Mesothelial cell of epicardium (in vitro differentiated cells): ENCODE measurements around the gene NDUFC2. TPM values are rescaled to one million over a fixed set of nuclear protein-coding genes. Genes with fewer than 3 reads are reported as not detected.

ENCODE experiments used
- DNase-seq, 2 experiments: peaks; one replicate each; pipeline ENCODE4 v3.0.0; 2021; ENCODE audit warnings: low spot score in 2 of 2; ENCODE audit not compliant: unreplicated experiment in 2 of 2
- H3K27ac Mint-ChIP-seq: 2 replicates; pipeline ENCODE4 v1.8.0; 2021; ENCODE audit warnings: mixed read lengths
- H3K27me3 Mint-ChIP-seq: 2 replicates; pipeline ENCODE4 v1.8.0; 2021; ENCODE audit warnings: low read depth, mixed read lengths
- H3K36me3 Mint-ChIP-seq: 2 replicates; pipeline ENCODE4 v1.8.0; 2021; ENCODE audit warnings: mixed read lengths
- H3K4me1 Mint-ChIP-seq: 2 replicates; pipeline ENCODE4 v1.8.0; 2021; ENCODE audit warnings: mixed read lengths
- H3K4me3 Mint-ChIP-seq: 2 replicates; pipeline ENCODE4 v1.8.0; 2021; ENCODE audit warnings: mild to moderate bottlenecking, moderate library complexity, mixed read lengths
- H3K9me3 Mint-ChIP-seq: 2 replicates; pipeline ENCODE4 v1.8.0; 2021; ENCODE audit warnings: mixed read lengths
- CTCF ChIP-seq: fragments of 200-600 bp; sonication (generic); IDR thresholded peaks from one replicate; pipeline ENCODE4 v1.5.0; 2021; ENCODE audit warnings: antibody characterized with exemption; ENCODE audit not compliant: unreplicated experiment
- total RNA-seq: library from RNA; stranded (reverse); gene quantifications from 3 replicates; pipeline ENCODE4 v1.2.1, GENCODE V29; 2021

NDUFC2 gene
- total RNA-seq, 1 donor from 2014 or later: 169 TPM

- Mint-ChIP-seq H3K27ac (peak overlapping the region; percentile 0), H3K36me3 (peaks cover 14% of the 10 kb centered on the region), H3K27me3 (peaks cover 2% of the 10 kb centered on the region), H3K4me1 (peaks cover 28% of the 10 kb centered on the region), H3K9me3 (no peaks in the 10 kb centered on the region), H3K4me3 (peak overlapping the region; percentile 0)
- no peak for DNase-seq
- TF ChIP-seq CTCF: no peak
These were observed 2.8 kb downstream of the NDUFC2 start for GRCh38 chr11:78076733-78077403.

- Mint-ChIP-seq H3K4me3 (no peak overlapping the region), H3K9me3 (no peaks in the 10 kb centered on the region), H3K4me1 (peaks cover 29% of the 10 kb centered on the region), H3K27me3 (no peaks in the 10 kb centered on the region), H3K27ac (peak overlapping the region; percentile 13), H3K36me3 (peaks cover 23% of the 10 kb centered on the region)
- no peak for TF ChIP-seq CTCF
- no peak for DNase-seq
These were observed 4.9 kb downstream of the NDUFC2 start for GRCh38 chr11:78074756-78075155.

GRCh38 chr11:78072455-78072854 is 7.2 kb downstream of the NDUFC2 start:
- no peak overlapping the region for H3K27ac Mint-ChIP-seq

GRCh38 chr11:78071717-78072116 is 7.9 kb downstream of the NDUFC2 start:
- Mint-ChIP-seq H3K27ac (no peak overlapping the region), H3K4me3 (no peak overlapping the region), H3K4me1 (peaks cover 14% of the 10 kb centered on the region), H3K27me3 (no peaks in the 10 kb centered on the region), H3K36me3 (peaks cover 34% of the 10 kb centered on the region), H3K9me3 (peaks cover 5% of the 10 kb centered on the region)
- DNase-seq: no peak
- TF ChIP-seq CTCF: no peak

More at GRCh38 chr11:78072455-78072854, 7.2 kb downstream of the NDUFC2 start:
- Mint-ChIP-seq H3K4me3 (no peak overlapping the region), H3K4me1 (peaks cover 16% of the 10 kb centered on the region), H3K27me3 (no peaks in the 10 kb centered on the region), H3K9me3 (peaks cover 3% of the 10 kb centered on the region), H3K36me3 (peaks cover 31% of the 10 kb centered on the region)
- no peak for TF ChIP-seq CTCF
- DNase-seq: no peak

DNA sequence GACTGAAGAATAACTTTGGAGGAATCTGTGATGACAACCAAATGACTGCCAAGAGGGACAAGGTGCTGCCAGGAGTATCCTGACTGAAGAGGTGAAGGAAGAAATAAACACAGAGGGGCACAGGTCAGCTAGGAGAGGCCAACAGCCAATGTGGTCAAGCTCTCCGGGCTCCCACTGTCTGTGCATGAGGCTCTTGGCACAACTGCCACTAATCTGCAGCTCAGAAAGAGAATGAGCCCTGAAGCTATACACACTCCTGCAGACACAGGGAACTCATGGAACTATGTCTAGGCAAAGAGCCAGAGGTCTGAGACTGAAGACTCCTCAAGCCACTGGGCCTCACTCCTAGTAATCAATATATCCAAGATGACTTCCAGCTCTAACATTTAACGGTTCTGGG is 9.0 kb downstream of the NDUFC2 start:
- Mint-ChIP-seq H3K4me3 (no peak overlapping the region), H3K9me3 (peaks cover 5% of the 10 kb centered on the region), H3K36me3 (peaks cover 33% of the 10 kb centered on the region), H3K27me3 (no peaks in the 10 kb centered on the region), H3K27ac (no peak overlapping the region), H3K4me1 (peaks cover 9% of the 10 kb centered on the region)
- TF ChIP-seq CTCF: no peak
- no peak for DNase-seq
